ENCODE results near the gene NR1D1. TPM values are rescaled to one million over a fixed set of nuclear protein-coding genes. Genes with fewer than 3 reads are reported as not detected.

Gene NR1D1
- total and polyA plus RNA-seq, 2 of the 13 experiments (the other 11 are each of a cell fraction or from before 2014, with no cell fraction given): 2.1 to 2.7 TPM

- peak; percentile 87 for TF ChIP-seq KAT8 (CRISPR knock-in tag; IDR thresholded peaks at IDR 0.05)
- peak; percentile 96; the same call in 1 of the 2 replicates for TF ChIP-seq SMAD9 (CRISPR knock-in tag; IDR thresholded peaks at IDR 0.05)
- TF ChIP-seq ZNF33B (CRISPR knock-in tag; IDR thresholded peaks at IDR 0.05): peak; percentile 99
- TF ChIP-seq RBFOX2 (IDR thresholded peaks at IDR 0.05; ENCODE audit: low read depth, low read length): no peak; the same call in none of the 2 replicates
- peak; percentile 95 for TF ChIP-seq ZNF503 (CRISPR knock-in tag; IDR thresholded peaks at IDR 0.05)
- no peak for TF ChIP-seq CBX2 (IDR thresholded peaks at IDR 0.05; ENCODE audit: low read depth, low read length)
- no peak for TF ChIP-seq CBX2 (CRISPR knock-in tag; IDR thresholded peaks at IDR 0.05; ENCODE audit: low read depth)
- peak; percentile 95; the same call in 1 of the 2 replicates for TF ChIP-seq IRF1 (CRISPR knock-in tag; IDR thresholded peaks at IDR 0.05; ENCODE audit: low read depth)
- TF ChIP-seq ZNF775 (CRISPR knock-in tag; IDR thresholded peaks at IDR 0.05; ENCODE audit: borderline replicate concordance): peak; percentile 87; the same call in 1 of the 2 replicates
- TF ChIP-seq ZKSCAN8 (CRISPR knock-in tag; IDR thresholded peaks at IDR 0.05; ENCODE audit: borderline replicate concordance): no peak; the same call in 1 of the 2 replicates
- TF ChIP-seq ZNF225 (CRISPR knock-in tag; IDR thresholded peaks at IDR 0.05): peak; percentile 98; the same call in 1 of the 2 replicates
- peak; percentile 99 for TF ChIP-seq ZNF552 (CRISPR knock-in tag; IDR thresholded peaks at IDR 0.05; ENCODE audit: borderline replicate concordance)
- TF ChIP-seq ZFP36 (IDR thresholded peaks at IDR 0.05; ENCODE audit: borderline replicate concordance, low read depth, low read length, partially characterized antibody): no peak
- TF ChIP-seq ZNF687 (CRISPR knock-in tag; IDR thresholded peaks at IDR 0.05): peak; percentile 100
- peak; percentile 98 for TF ChIP-seq SKIL (CRISPR knock-in tag; IDR thresholded peaks at IDR 0.05; ENCODE audit: borderline replicate concordance)
- TF ChIP-seq U2AF1 (optimal IDR thresholded peaks at IDR 0.05; ENCODE audit: low read depth, low read length): no peak
- no peak; the same call in 1 of the 2 replicates for TF ChIP-seq POLR2AphosphoS2 (IDR thresholded peaks at IDR 0.05; ENCODE audit: low read depth, low read length)
- TF ChIP-seq CREM (IDR thresholded peaks at IDR 0.05): peak; percentile 91
- no peak for TF ChIP-seq CREM (CRISPR knock-in tag; IDR thresholded peaks at IDR 0.05)
Measured at GRCh38 chr17:40100669-40101366, 429 bp upstream of the NR1D1 start (continued).
